K562 (cell line): Measurements from ENCODE around the gene USP49. TPM values are rescaled to one million over a fixed set of nuclear protein-coding genes. Genes with fewer than 3 reads are reported as not detected.

Source experiments
- CCAR2 ChIP-seq: fragments of 200-400 bp; formaldehyde crosslinking; IDR thresholded peaks from 2 replicates; pipeline ENCODE4 v1.6.1; 2017; ENCODE audit warnings: mild to moderate bottlenecking, low read depth, low read length
- CTCFL ChIP-seq: IDR thresholded peaks from 2 replicates; pipeline ENCODE4 v1.6.1; 2011; ENCODE audit warnings: borderline replicate concordance, low read depth, mild to moderate bottlenecking, moderate library complexity, low read length; ENCODE audit not compliant: insufficient read depth, poor library complexity, severe bottlenecking
- MXD1 ChIP-seq: fragments of 250-450 bp; sonication (Bioruptor Pico); IDR thresholded peaks from 2 replicates; pipeline ENCODE4 v1.8.0; 2021; ENCODE audit warnings: borderline replicate concordance, mild to moderate bottlenecking, moderate library complexity; ENCODE audit not compliant: poor library complexity, severe bottlenecking
- MXI1 ChIP-seq: IDR thresholded peaks from 2 replicates; pipeline ENCODE4 v1.6.1; 2011; ENCODE audit warnings: low read depth, mild to moderate bottlenecking, improper control_type of control experiment, low read length
- POLR2H ChIP-seq: IDR thresholded peaks from 2 replicates; pipeline ENCODE4 v1.6.1; 2016; ENCODE audit warnings: missing genetic modification characterization, low read depth, mild to moderate bottlenecking, control low read depth, missing compliant biosample characterization, moderate library complexity
- PRDM10 ChIP-seq: fragments of 450-650 bp; IDR thresholded peaks from 2 replicates; pipeline ENCODE4 v1.6.1; 2018; ENCODE audit not compliant: partially characterized antibody
- SOX6 ChIP-seq: fragments of 450-650 bp; IDR thresholded peaks from 2 replicates; pipeline ENCODE4 v1.6.1; 2014; ENCODE audit warnings: mild to moderate bottlenecking
- ZNF592 ChIP-seq: fragments of 450-650 bp; IDR thresholded peaks from 2 replicates; pipeline ENCODE4 v1.6.1; 2017; ENCODE audit warnings: antibody characterized with exemption, mild to moderate bottlenecking
- ZNF707 ChIP-seq: fragments of 250-450 bp; sonication (Bioruptor Pico); conservative IDR thresholded peaks from 2 replicates; pipeline ENCODE4 v1.8.0; 2022; ENCODE audit warnings: inconsistent platforms, mild to moderate bottlenecking, moderate library complexity
- ZNF785 ChIP-seq: fragments of 250-450 bp; sonication (Bioruptor Pico); IDR thresholded peaks from 2 replicates; pipeline ENCODE4 v1.4.0; 2020; ENCODE audit warnings: mild to moderate bottlenecking
- polyA plus RNA-seq, 8 experiments: library from polyadenylated mRNA; depleted of rRNA in 4 of 8; stranded (reverse) in 5 of 8; unstranded in 3 of 8; fragments of >200 nt; fragmentation: Nextera tagmentation in 2 of 8; fragmentation: Illumina TruSeq in 1 of 8; extraction: Ambion mirVana in 2 of 8; extraction: Trizol in 1 of 8; gene quantifications; 2 replicates each; pipeline versions ENCODE4 v1.2.1 to v1.2.3, GENCODE V29; 2011 to 2014; ENCODE audit warnings: inconsistent platforms in 1 of 8, missing spikeins in 1 of 8
- total RNA-seq, 7 experiments: library from RNA; depleted of rRNA in 6 of 7; stranded (reverse); fragments of >200 nt in 6 of 7; fragmentation: Illumina TruSeq in 2 of 7; extraction: Trizol in 2 of 7; gene quantifications; 2 replicates each; pipeline versions ENCODE4 v1.2.1 to v1.2.3, GENCODE V29; 2011 to 2021; ENCODE audit warnings: low replicate concordance in 1 of 7

The USP49 gene
- total and polyA plus RNA-seq, 9 of the 15 experiments (the other 6 are each of a cell fraction or from before 2014, with no cell fraction given): 1.0 to 9.9 (median 6.5) TPM

GRCh38 chr6:41787219-41787917, 107.8 kb downstream of the USP49 start, which contains the start of gene TOMM6 (continued):
- TF ChIP-seq ZNF707 (CRISPR knock-in tag): no peak
- no peak; the same call in 1 of the 2 replicates for TF ChIP-seq MXI1
- no peak for TF ChIP-seq SOX6
- TF ChIP-seq CTCFL: peak; percentile 99
- TF ChIP-seq ZNF785 (CRISPR knock-in tag): no peak
- TF ChIP-seq CCAR2: no peak
- peak; percentile 90 for TF ChIP-seq MXD1
- peak; percentile 84 for TF ChIP-seq PRDM10
- TF ChIP-seq ZNF592: 0 out of 2 replicates have a peak, but pooled peaks have one; percentile 52
- peak; percentile 92 for TF ChIP-seq POLR2H
